ENCODE results near the gene MESP1. TPM values are rescaled to one million over a fixed set of nuclear protein-coding genes. Genes with fewer than 3 reads are reported as not detected.
"Not testable (repeated sequence)": the region's sequence is repeated elsewhere in the genome, so short reads cannot be mapped to it uniquely, and the experiment has no call there.

Gene MESP1
- total RNA-seq, 1 donor from 2014 or later: not detected

- no peak for TF ChIP-seq EZH2 (IDR thresholded peaks at IDR 0.05)
These were observed 33.6 kb upstream of the MESP1 start for GRCh38 chr15:89784686-89784960.

DNA sequence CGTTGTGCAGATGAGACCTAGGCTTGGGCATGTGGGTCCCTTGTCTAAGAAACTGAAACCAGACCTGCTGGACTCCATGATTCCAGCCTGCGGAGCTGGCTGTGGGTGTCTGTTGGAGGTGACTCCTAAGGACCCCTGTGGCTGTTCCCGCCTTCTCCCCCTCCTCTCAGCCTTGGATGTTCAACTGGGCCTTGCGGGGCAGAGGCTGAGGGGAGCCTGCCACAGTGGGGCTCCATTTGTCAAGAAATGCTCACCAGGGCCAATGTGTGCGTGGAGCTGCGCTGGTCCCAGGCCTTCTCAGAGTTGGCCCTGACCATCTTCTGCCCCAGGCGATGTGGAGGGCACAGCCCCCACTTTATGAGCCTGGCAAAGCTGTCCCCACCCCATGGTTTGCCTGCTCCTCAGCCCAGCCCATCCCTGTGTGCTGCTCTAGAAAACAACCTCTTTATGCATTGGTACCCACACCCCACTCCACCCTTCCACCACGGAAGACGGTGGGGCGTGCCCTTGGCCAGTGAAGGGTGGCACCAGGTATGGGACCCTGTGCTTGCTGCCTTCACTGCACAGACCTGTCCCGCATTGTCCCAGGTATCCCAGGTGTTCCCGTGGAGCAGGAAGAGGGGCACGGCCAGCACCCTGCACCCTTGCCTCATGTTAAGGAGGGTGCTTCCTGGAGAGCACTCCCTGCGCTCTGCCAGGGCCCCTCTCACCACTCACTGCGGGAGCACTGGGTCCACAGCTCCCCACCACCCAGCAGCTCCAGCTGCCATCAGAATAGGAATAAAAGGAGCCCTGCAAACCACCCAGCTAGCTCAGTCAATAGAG, 33.0 kb upstream of the MESP1 start:
- H3K4me3 Mint-ChIP-seq: no peak overlapping the region
- peaks cover 16% of the 10 kb centered on the region for H3K9me3 Mint-ChIP-seq
- peaks cover 6% of the 10 kb centered on the region for H3K4me1 Mint-ChIP-seq
- Histone ChIP-seq H3K9ac (no peak overlapping the region), H4K20me1 (ENCODE audit: low read depth) (no peaks in the 10 kb centered on the region), H3K27me3 (no peaks in the 10 kb centered on the region), H3K4me1 (no peaks in the 10 kb centered on the region), H3K27ac (no peak overlapping the region), H3F3A (ENCODE audit: low read depth) (no peaks in the 10 kb centered on the region), H3K4me2 (no peak overlapping the region), H3K9me3 (ENCODE audit: low read depth) (peaks cover 6% of the 10 kb centered on the region), H3K36me3 (no peaks in the 10 kb centered on the region), H3K79me2 (ENCODE audit: low read depth) (no peaks in the 10 kb centered on the region), H3K4me3 (no peak overlapping the region), H2AFZ (replicated peaks) (no peak overlapping the region)
- peaks cover 5% of the 10 kb centered on the region for H3K27me3 Mint-ChIP-seq (ENCODE audit: insufficient read depth, low read depth)
- TF ChIP-seq EZH2 (IDR thresholded peaks at IDR 0.05) (no peak), CTCF (IDR thresholded peaks at IDR 0.05) (no peak), EZH2phosphoT487 (IDR thresholded peaks at IDR 0.05) (no peak)
- no peak for DNase-seq (ENCODE audit: low spot score)
- no peaks in the 10 kb centered on the region for H3K36me3 Mint-ChIP-seq
- no peak overlapping the region for H3K27ac Mint-ChIP-seq

More at GRCh38 chr15:89784686-89784960, 33.6 kb upstream of the MESP1 start:
- peaks cover 5% of the 10 kb centered on the region for H3K27me3 Mint-ChIP-seq (ENCODE audit: insufficient read depth, low read depth)
- DNase-seq (ENCODE audit: low spot score): no peak
- H3K4me1 Mint-ChIP-seq: peaks cover 6% of the 10 kb centered on the region
- H4K20me1 ChIP-seq (ENCODE audit: low read depth): no peaks in the 10 kb centered on the region
- H3K27me3 ChIP-seq: no peaks in the 10 kb centered on the region
- no peak overlapping the region for H2AFZ ChIP-seq (replicated peaks)
- no peaks in the 10 kb centered on the region for H3K79me2 ChIP-seq (ENCODE audit: low read depth)
- H3F3A ChIP-seq (ENCODE audit: low read depth): no peaks in the 10 kb centered on the region
- H3K27ac ChIP-seq: no peak overlapping the region
- H3K36me3 Mint-ChIP-seq: no peaks in the 10 kb centered on the region
- no peak overlapping the region for H3K4me2 ChIP-seq
- H3K27ac Mint-ChIP-seq: no peak overlapping the region
- peaks cover 6% of the 10 kb centered on the region for H3K9me3 ChIP-seq (ENCODE audit: low read depth)
- no peaks in the 10 kb centered on the region for H3K36me3 ChIP-seq
- no peaks in the 10 kb centered on the region for H3K4me1 ChIP-seq
- peaks cover 16% of the 10 kb centered on the region for H3K9me3 Mint-ChIP-seq
- no peak overlapping the region for H3K9ac ChIP-seq
- H3K4me3 ChIP-seq: no peak overlapping the region
- H3K4me3 Mint-ChIP-seq: no peak overlapping the region

DNA sequence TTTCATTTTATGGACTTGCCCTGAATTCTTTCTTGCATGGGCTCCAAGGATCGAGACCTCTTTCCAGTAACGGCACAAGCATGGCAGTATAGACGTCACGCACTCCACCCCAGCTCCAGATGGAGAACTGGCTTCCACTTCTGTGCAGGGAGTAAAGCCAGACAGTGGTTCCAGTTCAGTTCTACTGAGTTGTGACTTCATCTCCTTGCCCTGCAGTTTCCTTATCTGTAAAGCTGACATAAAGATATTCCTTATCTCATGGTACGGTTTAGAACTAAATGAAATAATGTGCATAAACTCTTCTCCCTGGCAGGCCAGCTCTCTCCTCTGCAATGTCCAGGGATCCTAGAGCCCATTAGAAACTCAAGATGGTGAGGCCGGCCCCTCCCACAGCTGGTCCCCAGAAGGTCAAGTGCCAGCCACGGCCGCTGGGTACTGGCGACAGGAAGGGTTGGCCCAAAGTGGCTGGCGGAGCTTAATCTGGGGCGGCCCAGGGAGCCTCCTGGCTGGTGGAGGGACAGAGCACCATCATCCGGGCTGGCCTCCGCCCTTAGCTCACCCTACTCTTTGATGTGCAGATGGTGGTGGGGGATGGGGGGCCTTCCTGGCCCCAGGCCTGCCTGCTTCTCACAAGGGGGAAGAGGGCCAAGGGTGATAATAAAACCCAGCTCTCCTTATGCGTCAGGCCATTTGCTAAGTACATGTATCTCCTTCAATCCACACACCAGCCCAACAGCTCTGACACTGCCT, 32.2 kb upstream of the MESP1 start:
- Histone ChIP-seq H3K4me3 (no peak overlapping the region), H3K27me3 (peaks cover 8% of the 10 kb centered on the region), H4K20me1 (ENCODE audit: low read depth) (no peaks in the 10 kb centered on the region), H3K79me2 (ENCODE audit: low read depth) (no peaks in the 10 kb centered on the region), H3K36me3 (no peaks in the 10 kb centered on the region), H2AFZ (replicated peaks) (no peak overlapping the region), H3F3A (ENCODE audit: low read depth) (no peaks in the 10 kb centered on the region), H3K4me1 (no peaks in the 10 kb centered on the region), H3K4me2 (no peak overlapping the region), H3K27ac (no peak overlapping the region), H3K9me3 (ENCODE audit: low read depth) (peaks cover 6% of the 10 kb centered on the region), H3K9ac (no peak overlapping the region)
- Mint-ChIP-seq H3K4me1 (peaks cover 6% of the 10 kb centered on the region), H3K4me3 (no peak overlapping the region), H3K27me3 (ENCODE audit: insufficient read depth, low read depth) (peaks cover 5% of the 10 kb centered on the region), H3K27ac (peak overlapping the region; percentile 63), H3K36me3 (no peaks in the 10 kb centered on the region), H3K9me3 (peaks cover 16% of the 10 kb centered on the region)
- TF ChIP-seq EZH2 (IDR thresholded peaks at IDR 0.05): no peak
- no peak for TF ChIP-seq EZH2phosphoT487 (IDR thresholded peaks at IDR 0.05)
- no peak for TF ChIP-seq CTCF (IDR thresholded peaks at IDR 0.05)
- no peak for DNase-seq (ENCODE audit: low spot score)

GRCh38 chr15:89782619-89782950, 31.5 kb upstream of the MESP1 start:
- not testable (repeated sequence) for H3K4me1 ChIP-seq; H3K4me3 ChIP-seq; H3K27me3 Mint-ChIP-seq (ENCODE audit: insufficient read depth, low read depth); H3K4me3 Mint-ChIP-seq; DNase-seq (ENCODE audit: low spot score); H4K20me1 ChIP-seq (ENCODE audit: low read depth); H3F3A ChIP-seq (ENCODE audit: low read depth); H3K27ac ChIP-seq; H3K4me2 ChIP-seq; H3K27ac Mint-ChIP-seq; H3K9me3 Mint-ChIP-seq; H2AFZ ChIP-seq (replicated peaks); H3K4me1 Mint-ChIP-seq; H3K36me3 Mint-ChIP-seq; H3K9me3 ChIP-seq (ENCODE audit: low read depth); H3K79me2 ChIP-seq (ENCODE audit: low read depth); H3K36me3 ChIP-seq; H3K9ac ChIP-seq
- peaks cover 15% of the 10 kb centered on the region for H3K27me3 ChIP-seq

Data from neural progenitor cell (in vitro differentiated cells).